Omental fat pad (tissue), 4 donors: Measurements from ENCODE around the gene NKG7. TPM values are rescaled to one million over a fixed set of nuclear protein-coding genes. Genes with fewer than 3 reads are reported as not detected.

Source experiments
- ATAC-seq: fragments of 150-250 bp; one replicate; pipeline ENCODE4 v1.9.1; 2016; ENCODE audit warnings: mild to moderate bottlenecking, moderate library complexity; ENCODE audit not compliant: low FRiP score
- DNase-seq: peaks from one replicate; pipeline ENCODE4 v3.0.0-alpha.2; 2019; ENCODE audit warnings: low spot score
- total RNA-seq, 4 donors: library from RNA; depleted of rRNA; stranded (reverse); fragments of >200 nt; gene quantifications; one replicate each; pipeline ENCODE4 v1.1.0, GENCODE V29; 2016
- TF ChIP-seq, protein P1 (sequence below), 3 donors: fragments of 450-650 bp; IDR thresholded peaks; one replicate each; pipeline ENCODE4 v1.5.1; 2016 to 2017; ENCODE audit warnings: antibody characterized with exemption in 3 of 3, mild to moderate bottlenecking in 3 of 3, moderate library complexity in 2 of 3

NKG7 gene
- total RNA-seq, 4 donors from 2014 or later = 0.56 to 4.0 (median 2.6) TPM; not detected in 1

DNA sequence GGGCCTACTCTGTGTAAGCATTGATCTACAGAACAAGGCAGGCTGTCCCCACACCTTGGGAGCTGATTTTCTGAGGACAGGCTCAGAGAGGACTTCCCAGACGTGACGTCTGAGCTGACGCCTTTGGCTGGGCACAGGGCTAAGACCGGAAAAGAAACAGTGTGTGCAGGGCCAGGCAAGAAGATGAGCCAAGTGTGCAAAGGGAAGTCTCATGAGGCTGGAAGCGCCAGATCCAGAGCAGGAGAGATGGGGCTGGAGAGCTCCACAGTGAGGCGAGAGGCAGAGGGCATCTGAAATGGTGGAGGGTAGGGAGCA lies 48.3 kb downstream of the NKG7 start:
- no peak for ATAC-seq
- TF ChIP-seq, protein P1, sequence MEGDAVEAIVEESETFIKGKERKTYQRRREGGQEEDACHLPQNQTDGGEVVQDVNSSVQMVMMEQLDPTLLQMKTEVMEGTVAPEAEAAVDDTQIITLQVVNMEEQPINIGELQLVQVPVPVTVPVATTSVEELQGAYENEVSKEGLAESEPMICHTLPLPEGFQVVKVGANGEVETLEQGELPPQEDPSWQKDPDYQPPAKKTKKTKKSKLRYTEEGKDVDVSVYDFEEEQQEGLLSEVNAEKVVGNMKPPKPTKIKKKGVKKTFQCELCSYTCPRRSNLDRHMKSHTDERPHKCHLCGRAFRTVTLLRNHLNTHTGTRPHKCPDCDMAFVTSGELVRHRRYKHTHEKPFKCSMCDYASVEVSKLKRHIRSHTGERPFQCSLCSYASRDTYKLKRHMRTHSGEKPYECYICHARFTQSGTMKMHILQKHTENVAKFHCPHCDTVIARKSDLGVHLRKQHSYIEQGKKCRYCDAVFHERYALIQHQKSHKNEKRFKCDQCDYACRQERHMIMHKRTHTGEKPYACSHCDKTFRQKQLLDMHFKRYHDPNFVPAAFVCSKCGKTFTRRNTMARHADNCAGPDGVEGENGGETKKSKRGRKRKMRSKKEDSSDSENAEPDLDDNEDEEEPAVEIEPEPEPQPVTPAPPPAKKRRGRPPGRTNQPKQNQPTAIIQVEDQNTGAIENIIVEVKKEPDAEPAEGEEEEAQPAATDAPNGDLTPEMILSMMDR (IDR thresholded peaks at IDR 0.05) = no peak
- DNase-seq = no peak

DNA sequence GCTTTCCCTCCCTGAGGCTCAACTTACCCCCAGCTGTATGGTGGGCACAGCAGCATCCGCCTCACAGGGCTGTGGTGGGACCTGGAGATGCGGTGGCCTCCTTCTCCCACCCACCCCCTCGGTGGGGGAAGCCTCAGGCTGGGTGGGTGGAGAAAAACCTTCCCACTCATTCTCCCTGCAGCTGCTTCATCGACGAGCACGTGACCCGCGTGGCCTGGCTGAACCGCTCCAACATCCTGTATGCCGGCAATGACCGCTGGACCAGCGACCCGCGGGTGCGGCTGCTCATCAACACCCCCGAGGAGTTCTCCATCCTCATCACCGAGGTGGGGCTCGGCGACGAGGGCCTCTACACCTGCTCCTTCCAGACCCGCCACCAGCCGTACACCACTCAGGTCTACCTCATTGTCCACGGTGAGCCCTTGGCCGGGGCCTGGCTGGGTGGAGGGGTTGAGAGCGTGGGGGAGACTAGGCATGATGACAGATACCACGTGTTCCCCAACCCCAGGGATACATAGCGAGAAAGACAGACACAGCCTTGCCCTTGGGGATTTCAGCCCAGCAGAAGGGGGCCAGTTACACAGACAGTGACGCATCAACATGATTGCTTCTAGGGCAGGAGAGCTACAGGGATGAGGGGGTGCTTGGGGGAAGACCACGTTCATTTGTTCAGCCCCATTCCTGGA lies 48.8 kb downstream of the NKG7 start:
- no peak for ATAC-seq
- no peak for DNase-seq
- TF ChIP-seq, protein P1 (IDR thresholded peaks at IDR 0.05) = no peak

DNA sequence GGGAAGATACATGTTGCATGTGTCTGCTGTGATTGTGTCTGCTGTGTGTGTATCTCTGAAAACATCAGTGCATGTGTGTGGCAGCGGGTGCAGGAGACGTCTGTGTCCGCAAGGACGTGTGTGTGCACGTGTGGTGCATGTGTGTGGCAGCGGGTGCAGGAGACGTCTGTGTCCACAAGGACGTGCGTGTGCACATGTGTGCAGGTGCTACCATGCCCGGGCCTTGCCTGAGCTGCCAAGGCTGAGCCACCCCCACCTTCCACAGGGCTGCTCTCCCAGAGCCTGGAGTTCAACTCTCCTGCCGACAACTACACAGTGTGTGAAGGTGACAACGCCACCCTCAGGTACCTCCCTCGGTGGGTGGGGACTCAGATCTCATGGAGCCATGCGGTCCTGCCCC lies 50.7 kb downstream of the NKG7 start:
- ATAC-seq = no peak
- TF ChIP-seq, protein P1 (IDR thresholded peaks at IDR 0.05) = no peak
- no peak for DNase-seq

Other genes starting within 250 kb of the NKG7 start
- gene SIGLEC9, start 247.7 kb downstream of the NKG7 start, total RNA-seq = 10 to 100 TPM in 3 of 4 donors, 1 to 10 TPM in 1; 3.5 to 25.0 (median 20.4) TPM
- gene SIGLEC7, start 230.4 kb downstream of the NKG7 start, total RNA-seq = 10 to 100 TPM in 1 of 4 donors, 1 to 10 TPM in 3; 1.9 to 10.7 (median 6.3) TPM
- gene CD33, start 147.6 kb downstream of the NKG7 start, total RNA-seq = 10 to 100 TPM in 3 of 4 donors, 1 to 10 TPM in 1; 7.1 to 22.3 (median 18.0) TPM
- not detected for gene SIGLECL1, start 121.6 kb downstream of the NKG7 start, total RNA-seq
- 1 to 10 TPM in 3 of 4 donors, not detected in 1; 1.4 to 2.9 (median 1.7) TPM for gene IGLON5, start 61.0 kb downstream of the NKG7 start, total RNA-seq
- 1 to 10 TPM in 2 of 4 donors, under 1 TPM in 2; 0.47 to 1.0 (median 0.98) TPM for gene VSIG10L, start 30.5 kb downstream of the NKG7 start, total RNA-seq
- gene ETFB, start 6.3 kb downstream of the NKG7 start, total RNA-seq = 100 to 1,000 TPM; 136 to 251 (median 166) TPM
- gene CLDND2, start 3.7 kb downstream of the NKG7 start, total RNA-seq = not detected
- gene LIM2, start 15.3 kb upstream of the NKG7 start, total RNA-seq = not detected
- not detected for gene C19orf84, start 17.9 kb upstream of the NKG7 start, total RNA-seq
- gene SIGLEC10, start 45.0 kb upstream of the NKG7 start, total RNA-seq = 1 to 10 TPM; 1.1 to 3.9 (median 2.8) TPM
- 1 to 10 TPM in 1 of 4 donors, under 1 TPM in 1, not detected in 2; 0.46 to 1.4 TPM for gene SIGLEC8, start 85.8 kb upstream of the NKG7 start, total RNA-seq
- not detected for gene CEACAM18, start 105.9 kb upstream of the NKG7 start, total RNA-seq
- gene SIGLEC12, start 129.1 kb upstream of the NKG7 start, total RNA-seq = 1 to 10 TPM in 2 of 4 donors, not detected in 2; 1.1 TPM
- gene SIGLEC6, start 159.0 kb upstream of the NKG7 start, total RNA-seq = 1 to 10 TPM in 2 of 4 donors, under 1 TPM in 2; 0.38 to 1.4 (median 1.1) TPM
- 10 to 100 TPM in 1 of 4 donors, 1 to 10 TPM in 3; 2.2 to 11.5 (median 6.0) TPM for gene ZNF175, start 198.6 kb upstream of the NKG7 start, total RNA-seq